GM12873 (cell line): ENCODE data around the gene HMGN1.

Source experiments
- TF ChIP-seq, protein P1 (sequence below): IDR thresholded peaks from 2 replicates; pipeline ENCODE4 v1.5.1; 2012; ENCODE audit warnings: low read depth, mild to moderate bottlenecking, moderate library complexity, low read length, control low read depth; ENCODE audit not compliant: insufficient read depth; ENCODE audit errors: missing control alignments

Gene HMGN1

DNA sequence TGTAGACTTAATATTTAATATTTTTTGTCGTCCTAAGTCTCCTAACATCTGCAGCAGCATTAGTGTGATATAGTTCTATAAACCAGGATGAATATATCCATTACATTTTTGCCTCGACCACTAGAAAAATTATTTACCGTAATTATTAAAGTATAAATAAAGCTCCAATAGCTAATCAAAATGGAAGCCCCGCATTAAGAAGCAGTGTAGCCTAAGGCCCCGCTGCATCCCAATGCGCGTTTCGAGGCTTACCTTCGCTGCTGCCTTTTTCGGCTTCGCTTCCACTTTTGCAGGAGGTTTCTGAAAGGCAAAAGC is 891 bp downstream of the HMGN1 start:
- TF ChIP-seq, protein P1, sequence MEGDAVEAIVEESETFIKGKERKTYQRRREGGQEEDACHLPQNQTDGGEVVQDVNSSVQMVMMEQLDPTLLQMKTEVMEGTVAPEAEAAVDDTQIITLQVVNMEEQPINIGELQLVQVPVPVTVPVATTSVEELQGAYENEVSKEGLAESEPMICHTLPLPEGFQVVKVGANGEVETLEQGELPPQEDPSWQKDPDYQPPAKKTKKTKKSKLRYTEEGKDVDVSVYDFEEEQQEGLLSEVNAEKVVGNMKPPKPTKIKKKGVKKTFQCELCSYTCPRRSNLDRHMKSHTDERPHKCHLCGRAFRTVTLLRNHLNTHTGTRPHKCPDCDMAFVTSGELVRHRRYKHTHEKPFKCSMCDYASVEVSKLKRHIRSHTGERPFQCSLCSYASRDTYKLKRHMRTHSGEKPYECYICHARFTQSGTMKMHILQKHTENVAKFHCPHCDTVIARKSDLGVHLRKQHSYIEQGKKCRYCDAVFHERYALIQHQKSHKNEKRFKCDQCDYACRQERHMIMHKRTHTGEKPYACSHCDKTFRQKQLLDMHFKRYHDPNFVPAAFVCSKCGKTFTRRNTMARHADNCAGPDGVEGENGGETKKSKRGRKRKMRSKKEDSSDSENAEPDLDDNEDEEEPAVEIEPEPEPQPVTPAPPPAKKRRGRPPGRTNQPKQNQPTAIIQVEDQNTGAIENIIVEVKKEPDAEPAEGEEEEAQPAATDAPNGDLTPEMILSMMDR, result no peak

DNA sequence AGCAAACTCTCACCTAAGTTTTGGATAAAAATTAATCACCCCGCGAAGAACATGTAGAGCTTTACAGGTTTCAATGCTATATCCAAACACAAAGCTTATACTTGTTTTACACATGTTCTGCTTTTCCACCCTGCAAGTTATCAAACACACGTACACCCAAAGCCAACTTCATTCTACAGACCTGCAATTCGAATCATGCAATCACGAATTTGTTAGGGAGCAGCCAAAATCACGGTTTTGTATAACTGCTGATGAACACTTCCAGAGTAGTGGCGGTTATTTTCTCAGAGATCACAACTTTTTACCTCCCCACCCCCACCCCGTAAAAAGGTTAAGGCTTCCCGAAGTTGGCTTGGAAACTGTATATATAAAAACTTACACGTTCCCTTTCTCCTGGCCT is 1.4 kb downstream of the HMGN1 start:
- TF ChIP-seq, protein P1, result no peak

DNA sequence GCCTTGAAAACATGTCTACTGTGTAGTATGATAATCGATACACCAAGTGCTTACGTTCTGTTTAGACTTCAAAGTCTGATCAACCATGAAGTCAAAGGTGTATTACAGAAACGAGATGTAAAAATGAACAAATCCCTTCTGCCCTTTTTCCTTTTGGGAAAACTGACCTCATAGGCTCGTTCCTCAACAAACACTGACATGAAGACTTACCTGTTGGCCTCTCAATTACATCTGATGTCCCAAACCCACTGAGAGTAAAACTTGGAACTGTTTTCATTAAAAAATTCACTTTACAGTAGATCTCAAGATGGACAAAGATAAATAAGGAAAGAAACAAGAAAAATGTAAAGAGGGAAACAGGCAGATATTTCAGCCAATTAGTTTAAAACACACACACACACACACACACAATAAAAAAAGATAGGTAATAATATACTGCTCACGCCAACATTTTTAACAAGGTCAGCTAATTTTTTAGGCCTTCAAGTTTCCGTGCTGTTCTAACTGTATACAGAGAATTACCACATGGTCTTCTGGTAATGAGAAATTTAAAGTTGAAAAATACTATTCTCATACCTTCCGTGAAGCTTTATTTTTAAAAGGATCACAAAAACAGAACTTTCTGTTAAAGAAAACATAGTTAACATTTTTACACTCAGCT is 2.1 kb downstream of the HMGN1 start:
- TF ChIP-seq, protein P1, result no peak

DNA sequence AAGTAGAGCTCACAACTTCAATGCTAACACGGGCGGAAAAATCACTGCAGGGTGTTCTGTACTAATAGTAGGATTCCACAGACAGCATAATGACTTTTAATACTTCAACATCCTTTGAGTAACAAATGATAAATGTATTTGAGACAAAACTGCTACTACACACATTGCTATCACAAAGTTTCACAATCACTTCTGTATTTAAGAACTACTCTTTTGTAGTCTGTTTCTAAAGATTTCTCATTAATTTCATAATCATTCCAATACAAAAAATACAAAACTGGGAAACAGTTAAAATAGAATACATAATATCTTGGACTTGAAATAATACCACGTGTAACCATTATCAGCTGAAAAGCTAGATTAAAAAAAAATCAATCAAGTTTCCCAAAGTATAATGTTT is 2.7 kb downstream of the HMGN1 start:
- TF ChIP-seq, protein P1, result no peak

DNA sequence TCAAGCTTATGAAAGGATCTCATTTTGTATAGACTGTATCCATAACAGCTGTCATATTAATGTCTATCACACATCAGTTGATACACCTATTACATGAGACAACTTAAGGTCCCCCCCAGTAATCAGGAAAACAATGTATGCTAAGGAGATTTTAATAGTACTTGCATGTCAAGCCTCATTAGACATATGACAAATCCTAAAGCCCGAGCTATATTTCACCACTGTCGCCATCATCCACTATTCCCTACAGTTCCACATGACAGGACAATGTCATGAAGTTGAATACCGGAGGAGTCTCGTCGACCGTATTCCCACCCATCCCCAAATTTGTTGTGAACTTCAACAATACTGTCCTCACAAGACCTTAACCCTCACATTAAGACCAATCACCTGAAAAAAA is 3.4 kb downstream of the HMGN1 start:
- TF ChIP-seq, protein P1, result no peak

DNA sequence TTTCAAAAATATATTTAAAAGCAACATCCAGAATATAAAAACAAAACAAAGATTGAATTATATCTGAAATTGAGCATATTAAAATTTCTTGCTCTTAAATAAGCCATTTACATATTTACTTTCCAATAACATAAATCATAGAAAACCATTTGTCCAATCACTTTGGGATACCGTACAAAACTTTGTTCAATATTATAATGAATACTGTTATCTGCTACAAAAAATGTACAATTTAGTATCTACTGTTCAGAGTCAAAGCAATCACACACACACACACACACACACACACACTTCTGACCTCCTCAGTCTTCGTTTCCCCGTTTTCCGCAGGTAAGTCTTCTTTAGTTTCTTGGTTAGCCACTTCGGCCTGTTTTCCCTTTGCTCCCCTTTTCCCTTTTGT is 4.0 kb downstream of the HMGN1 start:
- TF ChIP-seq, protein P1, result no peak

DNA sequence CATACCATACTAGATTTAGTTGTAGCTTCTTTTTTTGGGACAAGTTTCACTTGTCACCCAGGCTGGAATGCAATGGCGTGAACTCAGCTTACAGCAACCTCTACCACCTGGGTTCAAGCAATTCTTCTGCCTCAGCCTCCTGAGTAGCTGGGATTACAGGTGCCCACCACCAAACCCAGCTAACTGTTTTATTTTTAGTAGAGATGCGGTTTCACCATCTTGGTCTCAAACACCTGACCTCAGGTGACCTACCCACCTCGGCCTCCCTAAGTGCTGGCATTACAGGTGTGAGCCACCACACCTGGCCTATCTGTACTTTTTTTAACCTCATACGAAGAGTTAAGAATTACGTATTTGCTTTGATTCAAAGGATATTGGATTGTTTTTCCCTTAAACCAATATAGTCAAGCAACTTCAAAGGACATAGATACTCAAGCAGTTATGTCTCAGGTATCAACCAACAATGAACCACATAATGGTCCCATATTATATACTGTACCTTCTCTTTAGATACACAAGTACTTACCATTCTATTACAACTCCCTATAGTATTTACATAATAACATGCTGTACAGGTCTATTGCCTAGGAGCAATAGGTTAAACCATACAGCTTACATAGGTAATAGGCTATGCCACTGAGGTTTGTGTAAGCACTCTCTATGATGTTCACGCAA is 7.5 kb downstream of the HMGN1 start:
- TF ChIP-seq, protein P1, result no peak

DNA sequence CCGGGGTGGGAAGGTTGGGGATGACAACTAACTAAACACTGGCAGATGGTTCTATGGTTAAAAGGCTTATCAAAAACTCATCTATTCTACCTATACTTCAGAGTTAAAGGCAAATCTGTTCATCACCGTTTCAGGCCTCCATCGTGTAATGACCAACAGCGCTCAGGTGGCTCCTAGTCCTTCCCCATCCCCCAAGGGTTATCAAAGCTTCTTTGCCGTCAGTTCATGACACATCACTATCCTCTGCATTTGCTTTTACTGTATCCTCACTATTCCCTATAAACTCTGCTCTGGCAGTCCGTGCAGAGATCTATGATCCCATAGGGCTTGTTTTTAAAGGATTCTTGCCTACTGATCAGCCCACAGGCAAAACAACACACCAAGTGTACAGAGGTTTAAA is 8.2 kb downstream of the HMGN1 start:
- TF ChIP-seq, protein P1, result no peak
